Amniotic stem cell (primary cell): ENCODE measurements around the gene FBXW11.

Experiments
- DNase-seq: peaks from one replicate; lab custom pipeline; 2025; lab: John Stamatoyannopoulos, UW

FBXW11 gene

DNA sequence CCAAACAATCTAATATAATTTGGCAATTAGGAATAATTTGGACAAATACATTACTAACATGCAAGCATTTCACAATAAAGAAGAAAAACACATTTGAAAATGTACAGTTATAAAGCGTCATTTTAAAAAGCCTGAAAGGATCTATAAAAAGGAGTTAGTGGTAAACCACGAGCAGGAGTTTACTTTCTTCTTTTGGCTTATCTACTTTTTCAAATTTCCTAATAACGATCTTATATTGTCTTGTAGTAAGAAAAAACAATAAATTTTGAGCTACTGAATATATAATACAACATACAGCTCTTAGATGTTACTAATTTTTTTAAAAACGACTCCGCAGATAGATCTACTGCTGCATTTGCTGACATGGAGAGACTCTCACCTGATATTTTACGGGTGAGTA lies 141.0 kb downstream of the FBXW11 start:
- no peak for DNase-seq

DNA sequence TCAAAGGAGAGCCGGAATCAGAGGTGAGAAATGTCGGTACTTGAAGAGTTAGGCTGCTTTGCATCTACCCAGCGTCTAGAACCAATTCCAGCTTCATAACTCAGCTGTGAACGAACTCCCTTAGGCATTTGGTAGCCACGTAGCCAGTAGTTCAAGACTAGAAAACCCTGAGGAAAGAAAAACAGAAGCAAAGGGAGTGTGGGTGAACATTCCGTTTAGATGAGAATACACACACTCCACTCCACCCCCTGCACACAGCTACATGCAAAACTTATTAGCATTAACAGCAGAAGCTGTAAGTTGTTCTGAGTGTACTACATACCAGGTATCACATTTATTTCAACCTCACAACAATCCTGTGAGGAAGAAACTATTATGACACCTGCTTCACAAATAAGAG lies 142.5 kb downstream of the FBXW11 start:
- DNase-seq, result peak; percentile 60

DNA sequence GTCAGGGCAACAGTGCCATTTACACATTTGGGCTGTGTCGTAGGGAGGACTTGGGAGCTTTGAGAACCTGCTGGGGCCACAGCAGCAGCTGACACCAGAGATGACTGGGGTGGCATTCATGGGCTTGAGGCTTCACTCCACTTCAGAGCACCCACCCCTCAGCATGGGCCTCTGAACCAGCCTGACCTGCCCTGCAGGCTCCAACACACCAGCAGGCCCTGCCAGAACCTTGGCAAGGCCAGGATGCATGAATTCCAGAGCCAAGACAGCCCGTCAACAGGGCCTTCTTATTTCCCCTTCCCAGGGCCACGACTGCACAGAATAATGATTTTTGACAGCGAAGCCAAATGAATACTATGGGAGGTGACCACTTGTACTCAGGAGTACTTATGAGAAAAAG lies 143.8 kb downstream of the FBXW11 start:
- DNase-seq, result no peak

DNA sequence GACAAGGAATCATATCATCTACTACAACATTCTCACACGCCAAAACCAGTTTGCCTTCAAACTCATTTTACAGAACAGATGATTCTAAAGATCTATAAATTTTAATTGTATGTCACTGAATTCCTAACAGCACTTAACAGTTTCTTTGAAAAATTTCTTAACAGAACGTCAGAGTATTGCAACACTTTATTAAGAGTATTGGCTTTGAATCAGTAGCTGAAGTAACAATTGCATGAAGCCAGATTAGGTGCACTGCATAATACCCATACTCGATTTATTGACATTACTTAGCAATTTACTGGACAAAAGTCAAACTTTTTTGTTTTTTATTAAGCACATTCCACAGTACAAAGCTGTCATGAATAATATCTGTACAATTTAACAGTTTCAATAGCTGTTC lies 145.1 kb downstream of the FBXW11 start:
- DNase-seq, result no peak

DNA sequence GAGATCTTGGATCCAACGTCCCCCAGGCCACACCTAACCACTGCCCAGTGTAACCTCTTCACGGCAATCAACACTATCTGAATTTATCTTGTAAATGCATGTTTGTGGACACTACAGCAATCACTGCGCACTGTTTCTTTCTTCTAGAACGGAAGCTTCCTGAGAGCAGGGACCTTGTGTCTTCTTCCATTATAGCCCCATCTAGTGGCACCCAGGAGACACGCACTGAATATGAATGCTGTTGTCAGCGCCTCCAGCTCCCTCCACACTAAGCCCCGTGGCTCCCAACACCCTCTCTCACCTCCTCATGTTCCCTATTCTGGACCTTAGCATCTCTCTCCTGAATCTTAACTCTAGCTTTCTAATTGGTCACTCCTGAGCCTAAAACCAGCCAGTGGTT lies 148.1 kb downstream of the FBXW11 start:
- no peak for DNase-seq

DNA sequence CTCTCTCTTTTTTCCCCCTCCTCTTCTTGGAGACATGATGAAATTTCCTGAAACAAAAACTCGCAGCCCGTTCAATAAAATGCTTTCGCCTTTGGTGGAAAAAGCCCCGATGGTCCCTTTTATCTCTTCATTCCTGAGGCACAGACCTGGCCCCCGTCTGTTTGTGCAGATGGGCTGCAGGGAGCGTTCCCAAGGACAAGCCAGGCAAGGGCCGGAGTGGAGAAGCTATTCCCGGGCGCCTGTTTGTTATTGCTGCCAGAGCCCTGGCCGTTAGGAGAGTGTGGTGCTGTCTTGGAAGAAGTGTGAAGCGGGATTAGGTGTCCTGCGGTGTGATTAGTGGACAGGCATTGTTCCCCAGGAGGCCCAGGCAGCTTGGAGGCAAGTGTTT lies 149.0 kb downstream of the FBXW11 start:
- no peak for DNase-seq

DNA sequence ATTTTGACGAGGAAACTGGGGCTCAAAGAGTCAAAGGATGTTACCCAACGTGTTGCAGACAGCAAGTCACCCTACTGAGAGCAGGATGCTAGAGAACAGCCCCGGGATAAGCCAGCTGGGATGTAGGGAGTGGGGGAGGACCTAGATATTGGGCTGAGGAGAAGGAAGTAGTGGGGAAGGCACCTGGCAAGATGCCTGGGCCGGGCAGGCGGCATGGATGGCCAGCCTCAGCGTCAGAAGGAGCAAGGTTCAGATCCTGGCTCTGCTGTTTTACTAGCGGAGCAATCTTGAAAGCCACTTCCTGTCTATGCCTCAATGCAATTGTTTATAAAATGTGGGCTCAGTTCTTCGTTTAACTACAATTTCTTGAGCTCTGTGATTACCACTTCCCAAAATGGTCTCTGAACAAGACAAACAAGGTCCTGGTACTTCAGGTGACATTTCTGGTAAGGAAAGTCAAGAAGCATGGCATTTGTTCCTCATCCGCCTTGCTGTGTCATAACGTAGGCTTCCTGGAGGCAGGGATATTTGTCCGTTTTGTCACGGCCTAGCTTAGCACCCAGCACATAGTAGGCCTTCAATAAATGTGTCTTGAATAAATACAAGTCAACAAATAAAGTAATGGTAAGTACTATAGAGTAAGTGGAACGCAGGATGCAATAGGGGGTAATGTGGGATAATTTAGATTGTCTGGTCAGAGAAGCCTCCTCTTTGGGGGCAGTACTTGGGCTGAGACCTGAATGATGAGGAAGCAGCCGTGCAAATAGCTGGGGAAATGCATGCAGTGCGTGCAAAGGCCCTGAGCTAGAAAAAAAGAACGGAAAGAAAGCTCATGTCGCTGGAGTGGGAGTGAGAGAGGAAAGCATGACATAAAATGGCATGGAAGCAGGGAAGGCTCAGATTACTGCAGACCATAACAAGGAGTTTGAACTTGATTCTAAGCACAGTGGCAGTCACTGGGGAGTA lies 150.4 kb downstream of the FBXW11 start:
- no peak for DNase-seq

DNA sequence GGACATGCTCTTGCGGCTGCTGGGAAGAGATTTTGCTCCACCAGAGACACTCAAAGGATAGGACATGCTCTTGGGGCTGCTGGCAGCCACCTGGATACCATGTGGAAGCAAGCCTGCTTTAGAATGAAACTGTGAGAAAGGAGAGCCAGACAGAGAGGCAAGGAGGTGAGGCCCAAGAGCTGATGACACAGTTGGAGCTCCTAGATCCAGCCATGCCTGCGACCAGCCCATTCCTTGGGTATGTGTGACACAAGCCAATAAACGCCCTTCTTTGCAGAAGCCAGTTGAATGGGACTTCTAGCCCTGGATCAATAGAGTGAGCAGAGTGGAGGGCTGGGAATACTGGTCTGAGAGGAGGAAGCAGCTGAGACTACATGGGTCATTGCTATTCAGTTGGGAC lies 151.2 kb downstream of the FBXW11 start:
- no peak for DNase-seq

DNA sequence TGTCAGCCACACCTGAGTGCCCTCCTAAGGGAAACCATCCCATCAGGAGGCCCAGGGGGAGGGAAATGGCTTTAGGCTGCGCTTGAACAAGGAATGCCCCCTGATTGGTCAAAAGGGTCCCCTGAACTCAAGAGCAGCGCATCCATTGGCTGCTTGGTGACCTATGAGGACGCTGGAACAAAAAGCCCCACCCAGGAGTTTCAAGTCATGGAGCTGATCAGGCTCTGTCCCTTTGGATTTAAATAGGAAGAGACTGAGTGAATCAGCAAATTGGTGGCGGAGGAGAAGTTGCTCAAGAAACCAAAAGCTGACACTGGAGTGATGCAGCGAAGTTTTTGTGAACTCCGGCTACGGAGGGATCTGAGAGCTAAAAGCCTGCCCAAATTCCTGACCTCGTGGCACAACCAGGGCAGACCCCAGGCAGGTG lies 154.2 kb downstream of the FBXW11 start:
- no peak for DNase-seq

DNA sequence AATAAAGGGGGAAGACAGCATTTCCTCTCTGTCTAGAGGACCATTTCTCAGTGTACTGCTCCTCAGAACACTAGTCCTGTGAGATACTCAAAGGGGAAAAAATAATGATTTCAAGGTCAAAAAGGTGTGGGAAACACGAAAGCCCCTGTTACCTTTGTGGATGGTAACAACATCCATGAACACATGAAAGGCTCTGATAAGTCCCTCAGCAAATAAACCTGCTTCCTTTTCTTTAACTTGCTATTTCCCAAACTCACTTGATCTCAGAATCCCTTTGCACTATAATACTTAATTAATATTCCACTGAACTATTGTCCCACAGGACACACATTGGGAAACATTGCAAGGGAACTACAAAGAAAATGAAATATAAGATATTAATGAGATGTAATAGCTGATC lies 155.2 kb downstream of the FBXW11 start:
- DNase-seq, result no peak

DNA sequence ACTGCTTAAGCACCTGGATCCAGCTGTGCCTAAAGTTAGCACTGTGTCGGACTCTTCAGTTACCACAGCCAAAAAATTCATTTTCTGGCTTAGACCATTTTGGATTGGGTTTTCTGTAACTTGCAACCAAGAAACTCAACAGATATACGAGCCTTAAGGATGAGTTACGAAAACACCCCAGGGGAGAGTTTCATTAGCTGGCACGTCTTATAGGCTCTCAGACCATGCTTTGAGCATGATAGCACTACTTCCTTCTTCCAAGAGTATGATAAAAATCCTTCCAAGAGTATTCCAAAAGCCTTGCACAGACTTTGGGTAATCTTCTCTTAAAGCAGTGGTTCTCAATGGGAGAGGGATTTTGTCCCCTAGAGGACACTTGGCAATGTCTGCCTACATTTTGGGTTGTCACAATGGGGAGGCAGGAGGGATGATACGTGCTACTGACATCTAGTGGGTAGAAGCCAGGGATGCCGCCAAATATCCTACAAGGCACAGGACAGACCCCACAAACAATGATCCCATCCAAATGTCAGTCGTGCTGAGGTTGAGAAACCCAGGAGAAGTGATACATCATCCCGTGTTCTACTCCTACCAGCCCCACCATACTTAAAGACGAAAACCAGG lies 156.0 kb downstream of the FBXW11 start:
- no peak for DNase-seq

DNA sequence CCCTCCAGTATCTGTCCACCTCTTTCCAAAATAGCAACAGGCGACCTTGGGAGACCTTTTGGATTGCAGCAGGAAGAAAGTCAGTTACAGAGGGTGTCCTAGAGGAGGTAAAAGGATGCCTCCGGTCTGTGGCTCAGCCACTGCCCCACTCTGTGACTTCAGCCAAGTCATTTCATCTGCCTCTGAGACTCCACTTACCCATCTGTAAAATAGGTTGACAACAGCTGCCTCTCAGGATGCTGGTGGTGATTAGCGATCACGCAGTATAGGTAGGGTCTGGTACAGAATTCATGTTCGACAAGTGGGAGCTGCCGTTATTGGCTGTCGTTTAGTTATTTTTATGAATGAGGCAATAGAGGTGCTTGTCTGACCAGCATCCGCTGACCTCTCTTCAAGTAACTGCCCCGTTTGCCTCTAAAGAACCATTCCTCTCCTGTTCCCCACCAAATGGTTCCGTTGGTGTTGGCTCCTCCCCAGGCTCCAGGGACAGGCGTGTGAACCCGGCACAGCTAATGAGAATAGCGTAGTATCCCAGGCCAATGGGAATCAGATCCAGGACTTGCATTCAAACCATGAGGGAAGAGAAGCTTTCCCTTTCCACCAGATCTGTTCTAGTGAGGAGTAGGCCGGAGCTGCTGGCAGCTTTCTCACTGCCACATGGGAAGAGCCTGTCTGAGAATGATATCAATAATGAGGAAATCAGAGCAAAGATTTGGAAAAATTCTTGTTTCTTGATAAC lies 156.7 kb downstream of the FBXW11 start:
- no peak for DNase-seq

DNA sequence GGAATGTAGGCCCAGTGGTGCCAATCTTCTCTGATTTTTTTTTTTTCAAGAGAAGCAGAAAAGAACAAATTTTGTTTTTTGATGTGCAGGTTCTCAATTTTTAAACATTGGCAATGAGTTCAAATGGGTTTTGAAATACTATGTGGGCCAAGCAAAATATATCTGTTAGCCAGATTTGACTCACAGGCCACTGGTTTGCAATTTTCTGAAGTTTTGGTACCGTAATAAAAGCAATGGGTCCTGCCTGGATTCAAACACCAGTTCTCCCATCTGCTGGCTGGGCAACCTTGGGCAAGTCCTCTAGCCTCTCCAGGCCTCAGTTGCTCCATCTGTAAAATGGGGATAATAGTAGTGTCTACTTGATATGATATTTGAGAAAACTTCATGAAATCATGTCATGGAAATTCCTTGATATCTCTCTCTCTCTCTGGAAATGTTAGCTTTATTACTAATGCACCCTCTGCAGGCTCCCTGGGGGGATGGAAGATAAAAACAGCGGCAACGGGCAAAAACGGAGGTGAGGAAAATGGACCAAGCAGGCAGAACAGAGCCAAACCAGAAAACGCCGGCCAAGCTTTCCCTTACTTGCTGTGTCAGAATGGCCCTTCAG lies 157.4 kb downstream of the FBXW11 start:
- DNase-seq, result no peak

DNA sequence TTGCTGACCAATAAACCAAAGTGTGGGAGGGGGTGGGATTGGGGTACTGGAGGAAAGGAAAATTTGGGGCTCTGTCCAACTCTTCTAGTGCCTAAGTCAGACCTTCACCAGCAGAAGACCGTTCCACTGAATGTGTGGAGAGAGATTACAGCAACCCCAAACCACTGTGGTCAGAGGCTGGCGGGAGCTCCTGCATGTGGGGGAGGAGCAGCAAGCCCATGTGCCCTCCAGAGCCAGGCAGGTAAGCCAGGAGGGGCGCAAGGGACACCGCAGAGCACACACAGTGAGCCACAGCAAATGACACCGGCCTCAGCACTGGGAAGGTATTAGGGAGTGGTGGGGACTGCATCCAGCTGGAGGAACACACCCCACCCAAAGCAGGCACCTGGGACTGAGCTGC lies 158.0 kb downstream of the FBXW11 start:
- DNase-seq, result no peak

DNA sequence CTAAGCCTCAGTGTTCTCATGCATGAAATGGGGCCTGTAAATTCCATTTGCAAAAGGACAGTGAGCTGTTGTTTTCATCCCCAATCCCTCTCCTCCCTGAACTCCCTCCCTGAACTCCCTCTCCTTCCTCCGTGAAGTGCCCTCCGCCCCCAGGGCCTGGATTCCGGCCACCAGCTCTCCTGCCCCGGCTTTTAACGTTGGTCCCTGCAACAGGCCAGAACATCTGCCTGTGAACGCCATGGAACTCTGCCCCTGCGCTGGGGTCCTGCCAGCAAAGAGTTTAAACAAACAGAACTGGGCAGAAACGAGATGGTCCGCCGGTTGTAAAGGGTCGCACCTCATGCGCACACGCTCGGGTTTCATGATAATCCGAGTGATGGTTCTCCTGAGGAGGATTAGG lies 158.4 kb downstream of the FBXW11 start:
- no peak for DNase-seq

DNA sequence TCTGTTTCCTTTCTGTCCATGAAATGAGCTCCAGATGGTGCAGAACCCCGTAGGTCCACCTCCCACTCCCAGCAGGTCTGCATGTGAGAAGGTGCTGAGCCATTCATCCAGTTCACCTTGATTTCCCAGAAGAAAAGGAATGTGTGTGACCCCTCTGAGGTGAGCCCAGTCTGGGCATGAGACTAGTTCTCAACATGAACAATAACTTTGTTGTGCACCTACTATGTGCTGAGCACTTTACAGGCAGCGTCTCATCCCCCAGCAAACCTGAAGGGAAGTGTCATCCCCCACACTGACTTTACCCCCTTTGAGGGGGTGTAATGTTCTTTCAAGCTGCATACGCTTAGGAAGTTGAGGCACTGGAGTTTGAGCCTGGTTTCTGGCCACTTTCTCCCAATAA lies 159.4 kb downstream of the FBXW11 start:
- no peak for DNase-seq

DNA sequence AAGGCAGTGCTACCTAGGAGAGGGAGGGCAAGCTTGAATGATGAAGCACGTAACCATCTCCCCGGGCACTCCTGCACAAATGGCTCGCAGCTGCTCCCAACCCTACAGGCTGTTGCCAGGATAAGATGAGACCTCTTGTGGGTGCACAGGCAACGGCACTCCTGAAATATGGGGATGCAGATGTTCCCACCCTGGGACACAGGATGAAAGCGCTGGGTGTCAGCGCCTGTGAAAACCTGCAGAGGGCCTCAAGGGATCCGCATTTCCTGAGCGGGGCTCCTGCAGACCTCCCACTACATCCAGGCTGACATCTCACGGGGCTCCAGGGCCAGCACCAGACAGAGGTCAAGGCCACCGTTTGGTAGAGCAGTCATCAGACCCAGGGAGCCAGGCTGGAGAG lies 160.1 kb downstream of the FBXW11 start:
- no peak for DNase-seq

DNA sequence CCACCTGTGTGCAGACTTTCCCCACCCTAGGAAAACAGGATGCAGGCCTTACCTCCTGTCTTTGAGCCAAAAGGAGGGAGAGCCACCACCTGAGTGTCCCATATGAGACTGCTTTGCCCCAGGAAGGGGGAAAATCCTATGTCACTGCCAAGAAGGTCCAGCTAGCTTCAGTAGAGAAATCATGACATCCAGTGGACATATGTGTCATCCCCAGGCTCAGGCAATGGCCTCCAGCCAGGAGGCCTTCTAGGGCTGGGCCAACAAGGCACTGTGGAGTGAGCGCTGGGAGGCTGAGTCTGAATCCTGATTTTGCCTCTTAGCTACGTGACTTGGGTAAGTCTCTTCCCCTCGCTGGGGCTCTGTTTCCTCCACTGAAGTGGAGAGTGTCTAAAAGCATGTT lies 160.6 kb downstream of the FBXW11 start:
- DNase-seq, result no peak

DNA sequence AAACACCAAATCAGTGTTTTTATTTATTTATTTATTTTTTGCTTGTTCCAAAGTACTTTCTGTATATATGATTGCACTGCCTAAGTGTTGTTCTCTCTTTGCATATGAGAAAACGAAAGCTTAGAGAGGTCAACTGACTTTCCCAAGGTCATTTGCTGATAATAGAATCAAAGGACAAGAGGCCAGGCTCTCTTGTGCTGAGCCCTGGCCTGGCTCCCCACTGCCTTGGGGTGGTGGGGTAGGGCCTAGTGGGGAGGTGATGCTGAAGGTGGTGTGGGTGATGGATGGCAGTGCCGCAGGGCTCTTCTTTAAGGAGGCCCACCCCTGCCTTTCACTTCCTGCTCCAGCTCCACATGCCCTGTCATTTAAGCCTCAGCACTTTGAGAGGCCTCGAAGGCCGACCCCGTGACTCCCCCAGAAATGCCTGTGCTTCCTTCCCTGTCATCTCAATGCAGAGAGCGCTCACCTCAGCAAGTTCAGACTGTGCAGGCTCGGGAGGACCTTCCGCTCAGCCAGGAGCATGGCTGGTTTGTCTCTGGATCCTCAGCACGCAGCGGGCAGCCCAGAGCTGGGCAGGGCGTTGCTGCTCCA lies 161.3 kb downstream of the FBXW11 start:
- DNase-seq, result no peak

DNA sequence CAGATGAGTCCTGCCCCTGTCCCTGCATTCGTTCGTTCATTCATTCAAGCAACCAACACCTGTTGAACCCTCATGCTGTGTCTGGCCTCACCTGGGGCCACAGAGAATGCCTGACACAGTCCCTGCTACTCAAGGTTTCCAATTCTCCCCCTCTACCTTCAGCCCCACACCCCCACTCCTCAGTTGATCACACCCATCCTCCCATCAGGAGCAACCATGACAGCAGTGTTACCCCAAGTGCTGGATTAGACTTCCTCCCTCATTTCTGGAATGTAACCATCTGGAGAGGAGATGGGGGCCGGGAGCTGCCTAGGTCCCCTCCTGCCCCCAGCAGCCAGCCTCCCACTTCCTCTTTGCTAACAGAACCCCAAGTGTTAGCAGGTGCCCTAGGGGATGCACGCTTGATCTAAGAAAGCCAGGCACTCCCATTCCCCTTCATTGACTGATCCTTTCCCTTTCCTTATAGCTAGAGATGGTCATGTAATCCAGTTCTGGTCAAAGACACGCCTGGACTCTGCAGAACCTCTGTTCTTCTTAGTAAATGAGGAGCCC lies 163.6 kb downstream of the FBXW11 start:
- DNase-seq, result no peak

DNA sequence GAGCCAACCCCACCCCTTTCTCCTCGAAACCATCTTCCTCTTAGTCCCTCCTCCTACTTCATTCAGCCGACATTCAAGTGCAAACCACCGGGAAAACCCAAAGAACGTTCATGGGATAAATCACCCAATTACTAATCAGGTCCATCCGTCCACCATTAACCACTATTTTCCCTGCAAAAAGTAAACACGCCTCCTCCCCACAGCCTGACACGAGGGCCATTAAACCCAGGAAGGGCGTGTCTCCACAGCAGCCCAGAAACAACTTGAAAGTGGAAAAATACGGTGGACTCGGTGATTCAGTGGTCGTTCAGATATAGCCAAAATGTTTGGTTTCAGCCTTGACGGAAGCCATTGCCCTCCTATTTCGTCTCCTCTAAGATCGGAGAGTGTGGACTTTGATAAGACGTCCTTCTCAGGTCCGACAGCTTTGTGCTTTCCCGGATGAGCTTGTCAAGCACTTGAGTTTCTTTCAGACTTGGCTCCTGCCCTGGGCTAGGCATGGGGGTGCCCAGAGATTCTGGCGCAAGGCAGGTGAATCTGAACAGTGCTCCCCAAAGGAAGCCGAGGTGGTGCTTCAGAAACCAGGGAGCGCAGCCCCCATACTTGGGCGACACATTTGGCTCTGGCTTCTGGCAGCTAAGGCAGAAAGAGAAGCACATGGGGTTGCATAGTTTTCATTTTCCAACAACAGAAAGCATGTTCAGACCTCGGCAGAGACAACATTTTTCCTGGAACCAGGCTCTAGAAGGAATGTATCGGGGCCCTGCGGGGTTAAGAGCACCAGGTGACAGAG lies 164.3 kb downstream of the FBXW11 start:
- no peak for DNase-seq
